HG03280 (cell line): ENCODE data around the gene RAB1A.
"Not testable (repeated sequence)": the region's sequence is repeated elsewhere in the genome, so short reads cannot be mapped to it uniquely, and the experiment has no call there.

Experiments
- ATAC-seq: cut with Tn5 transposase; IDR thresholded peaks from one replicate; pipeline ENCODE4 v1.9.1; 2021; ENCODE audit warnings: mild to moderate bottlenecking, moderate library complexity; ENCODE audit not compliant: unreplicated experiment

RAB1A gene

GRCh38 chr2:65129826-65130663 lies at the start of gene RAB1A:
Gene RAB1A (minus strand): TSS chr2:65130106. CDS start chr2:65129915, 191 bp downstream.
- ATAC-seq, result peak; percentile 94

GRCh38 chr2:65177751-65178442 lies 48.0 kb upstream of the RAB1A start:
- no peak for ATAC-seq

- no peak for ATAC-seq
Measured at GRCh38 chr2:65175894-65176530, 46.1 kb upstream of the RAB1A start.

- ATAC-seq, result not testable (repeated sequence)
Measured at GRCh38 chr2:65174031-65174430, 44.1 kb upstream of the RAB1A start.

GRCh38 chr2:65172994-65173790 lies 43.3 kb upstream of the RAB1A start:
- no peak for ATAC-seq

GRCh38 chr2:65170611-65171477 lies 40.9 kb upstream of the RAB1A start:
- not testable (repeated sequence) for ATAC-seq

- no peak for ATAC-seq
Measured at GRCh38 chr2:65169760-65170136, 39.8 kb upstream of the RAB1A start.

- ATAC-seq, result no peak
Measured at GRCh38 chr2:65165558-65165957, 35.7 kb upstream of the RAB1A start.

GRCh38 chr2:65164426-65164891 lies 34.6 kb upstream of the RAB1A start:
- ATAC-seq, result no peak

GRCh38 chr2:65161551-65162100 lies 31.7 kb upstream of the RAB1A start:
- no peak for ATAC-seq

GRCh38 chr2:65159906-65160305 lies 30.0 kb upstream of the RAB1A start:
- ATAC-seq, result no peak

GRCh38 chr2:65159261-65159660 lies 29.4 kb upstream of the RAB1A start:
- no peak for ATAC-seq

GRCh38 chr2:65158557-65158956 lies 28.7 kb upstream of the RAB1A start:
- no peak for ATAC-seq

GRCh38 chr2:65157856-65158255 lies 27.9 kb upstream of the RAB1A start:
- not testable (repeated sequence) for ATAC-seq

- no peak for ATAC-seq
Measured at GRCh38 chr2:65156041-65156440, 26.1 kb upstream of the RAB1A start.

GRCh38 chr2:65153515-65153914 lies 23.6 kb upstream of the RAB1A start:
- no peak for ATAC-seq

- no peak for ATAC-seq
Measured at GRCh38 chr2:65146078-65146477, 16.2 kb upstream of the RAB1A start.

GRCh38 chr2:65144571-65144970 lies 14.7 kb upstream of the RAB1A start:
- no peak for ATAC-seq

- no peak for ATAC-seq
Measured at GRCh38 chr2:65142515-65142914, 12.6 kb upstream of the RAB1A start.
